Measurements from ENCODE around the gene MINDY4B.
"Not testable (repeated sequence)": the region's sequence is repeated elsewhere in the genome, so short reads cannot be mapped to it uniquely, and the experiment has no call there.

MINDY4B gene

GRCh38 chr3:150898046-150898754 lies 7.0 kb downstream of the MINDY4B start:
- no peak for DNase-seq

GRCh38 chr3:150897592-150897991 lies 7.6 kb downstream of the MINDY4B start:
- DNase-seq: no peak

- DNase-seq: no peak
Measured at GRCh38 chr3:150890831-150891230, 14.4 kb downstream of the MINDY4B start.

GRCh38 chr3:150890295-150890694 lies 14.9 kb downstream of the MINDY4B start:
- DNase-seq: no peak

- DNase-seq: no peak
Measured at GRCh38 chr3:150889106-150889505, 16.1 kb downstream of the MINDY4B start.

GRCh38 chr3:150887031-150887430 lies 18.2 kb downstream of the MINDY4B start:
- no peak for DNase-seq

GRCh38 chr3:150885535-150885934 lies 19.7 kb downstream of the MINDY4B start:
- no peak for DNase-seq

GRCh38 chr3:150878996-150879575 lies 26.2 kb downstream of the MINDY4B start:
- no peak for DNase-seq

- no peak for DNase-seq
Measured at GRCh38 chr3:150878290-150878689, 26.9 kb downstream of the MINDY4B start.

- no peak for DNase-seq
Measured at GRCh38 chr3:150877303-150877702, 27.9 kb downstream of the MINDY4B start.

GRCh38 chr3:150876611-150877265 lies 28.5 kb downstream of the MINDY4B start:
- DNase-seq: no peak

- no peak for DNase-seq
Measured at GRCh38 chr3:150875548-150875947, 29.7 kb downstream of the MINDY4B start.

- no peak for DNase-seq
Measured at GRCh38 chr3:150874666-150875219, 30.5 kb downstream of the MINDY4B start.

- DNase-seq: no peak
Measured at GRCh38 chr3:150871192-150871591, 34.0 kb downstream of the MINDY4B start.

GRCh38 chr3:150870406-150870805 lies 34.8 kb downstream of the MINDY4B start:
- no peak for DNase-seq

- no peak for DNase-seq
Measured at GRCh38 chr3:150868282-150868681, 37.0 kb downstream of the MINDY4B start.

GRCh38 chr3:150867434-150867833 lies 37.8 kb downstream of the MINDY4B start:
- DNase-seq: no peak

GRCh38 chr3:150863921-150864320 lies 41.3 kb downstream of the MINDY4B start:
- not testable (repeated sequence) for DNase-seq

GRCh38 chr3:150861851-150862250 lies 43.4 kb downstream of the MINDY4B start:
- DNase-seq: no peak

- DNase-seq: not testable (repeated sequence)
Measured at GRCh38 chr3:150857936-150858335, 47.3 kb downstream of the MINDY4B start.

- no peak for DNase-seq
Measured at GRCh38 chr3:150850191-150850590, 55.0 kb downstream of the MINDY4B start.

- DNase-seq: no peak
Measured at GRCh38 chr3:150848864-150849263, 56.4 kb downstream of the MINDY4B start.

GRCh38 chr3:150847433-150847832 lies 57.8 kb downstream of the MINDY4B start:
- DNase-seq: no peak

GRCh38 chr3:150844484-150844883 lies 60.8 kb downstream of the MINDY4B start:
- no peak for DNase-seq
